ENCODE data around the gene ARHGEF3. TPM values are rescaled to one million over a fixed set of nuclear protein-coding genes. Genes with fewer than 3 reads are reported as not detected.

Gene ARHGEF3, protein sequence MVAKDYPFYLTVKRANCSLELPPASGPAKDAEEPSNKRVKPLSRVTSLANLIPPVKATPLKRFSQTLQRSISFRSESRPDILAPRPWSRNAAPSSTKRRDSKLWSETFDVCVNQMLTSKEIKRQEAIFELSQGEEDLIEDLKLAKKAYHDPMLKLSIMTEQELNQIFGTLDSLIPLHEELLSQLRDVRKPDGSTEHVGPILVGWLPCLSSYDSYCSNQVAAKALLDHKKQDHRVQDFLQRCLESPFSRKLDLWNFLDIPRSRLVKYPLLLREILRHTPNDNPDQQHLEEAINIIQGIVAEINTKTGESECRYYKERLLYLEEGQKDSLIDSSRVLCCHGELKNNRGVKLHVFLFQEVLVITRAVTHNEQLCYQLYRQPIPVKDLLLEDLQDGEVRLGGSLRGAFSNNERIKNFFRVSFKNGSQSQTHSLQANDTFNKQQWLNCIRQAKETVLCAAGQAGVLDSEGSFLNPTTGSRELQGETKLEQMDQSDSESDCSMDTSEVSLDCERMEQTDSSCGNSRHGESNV
- 44.5 TPM for total RNA-seq

DNA sequence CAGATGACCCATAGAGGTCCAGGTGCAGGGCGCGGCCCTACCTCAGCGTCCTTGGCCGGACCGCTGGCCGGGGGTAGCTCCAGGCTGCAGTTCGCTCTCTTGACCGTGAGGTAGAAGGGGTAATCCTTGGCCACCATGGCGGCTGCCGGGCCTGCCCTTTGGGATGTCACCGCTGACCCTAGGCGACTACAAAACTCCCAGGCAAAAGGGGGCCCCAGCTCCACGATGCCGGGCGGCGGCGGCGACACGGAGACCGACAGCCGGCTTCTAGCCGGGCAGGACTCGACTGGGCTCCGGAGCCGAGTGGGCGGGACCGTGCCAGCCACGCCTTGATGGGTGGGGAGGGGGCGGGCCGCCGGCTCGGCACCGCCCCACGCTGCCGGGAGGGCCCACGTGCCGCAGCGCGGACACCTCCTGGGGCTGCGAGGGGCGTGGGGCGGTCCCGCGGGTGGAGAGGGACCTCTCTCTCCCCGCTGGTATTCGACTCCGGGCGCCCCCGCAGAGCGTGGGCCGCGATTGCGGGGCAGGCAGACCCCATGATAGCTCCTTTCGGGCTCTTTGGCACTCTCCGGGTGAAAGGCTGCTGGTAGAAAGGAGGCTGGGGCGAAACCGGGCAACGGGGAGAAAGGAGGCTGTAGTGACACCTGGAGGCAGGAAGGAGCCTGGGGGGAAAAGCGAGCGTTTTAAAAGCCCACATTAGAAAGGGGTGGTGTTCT lies at the start of gene ARHGEF3:
Gene ARHGEF3, minus strand, starts transcription at position 288 of the 716 bp plus-strand sequence. Its CDS starts 151 bp downstream, at position 137.
- DNase-seq (ENCODE audit: low spot score): peak; percentile 87

DNA sequence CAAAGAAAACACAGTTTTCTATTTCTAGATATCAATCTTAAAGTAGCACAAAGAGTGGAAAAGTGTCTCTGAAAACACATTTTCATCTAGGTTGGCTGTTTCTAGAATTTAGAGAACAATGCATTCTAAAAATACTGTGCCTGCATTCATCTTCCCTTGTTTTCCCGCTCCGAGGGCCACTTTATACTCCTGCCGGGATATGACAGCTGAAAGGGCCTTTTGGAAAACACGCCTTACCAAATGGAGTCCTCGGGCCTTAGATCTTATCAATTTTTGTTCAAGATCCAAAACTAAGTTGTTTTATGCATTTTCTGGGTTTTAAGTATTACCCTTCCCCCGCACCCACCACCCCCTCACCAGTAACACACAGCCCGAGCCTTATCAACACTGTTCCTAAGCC lies 47.9 kb upstream of the ARHGEF3 start:
- no peak for DNase-seq (ENCODE audit: low spot score)

DNA sequence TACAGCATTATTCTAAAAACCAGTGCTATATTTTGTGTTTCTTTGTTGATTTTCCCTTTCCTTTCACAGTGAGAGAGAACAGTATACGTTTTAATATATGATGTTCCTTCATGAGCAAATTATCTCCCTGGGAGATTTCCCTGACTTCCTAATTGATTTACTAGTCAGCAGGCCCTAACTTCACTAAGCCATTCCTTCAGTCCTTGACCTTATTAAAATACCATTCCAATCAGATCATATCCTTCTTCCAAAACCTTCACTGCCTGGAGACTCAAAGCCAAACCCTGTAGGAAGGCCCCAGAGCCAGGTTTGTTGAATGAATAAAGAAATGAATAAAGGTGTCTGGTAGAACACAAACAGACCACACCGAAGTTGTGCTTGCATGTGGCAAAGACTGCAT lies 43.8 kb upstream of the ARHGEF3 start:
- DNase-seq (ENCODE audit: low spot score): no peak

GRCh38 chr3:56844536-56844935 lies 42.8 kb upstream of the ARHGEF3 start:
- DNase-seq (ENCODE audit: low spot score): no peak

GRCh38 chr3:56839784-56840715 lies 38.3 kb upstream of the ARHGEF3 start:
- DNase-seq (ENCODE audit: low spot score): no peak

- DNase-seq (ENCODE audit: low spot score): no peak
Observed at GRCh38 chr3:56838448-56838847, 36.7 kb upstream of the ARHGEF3 start.

DNA sequence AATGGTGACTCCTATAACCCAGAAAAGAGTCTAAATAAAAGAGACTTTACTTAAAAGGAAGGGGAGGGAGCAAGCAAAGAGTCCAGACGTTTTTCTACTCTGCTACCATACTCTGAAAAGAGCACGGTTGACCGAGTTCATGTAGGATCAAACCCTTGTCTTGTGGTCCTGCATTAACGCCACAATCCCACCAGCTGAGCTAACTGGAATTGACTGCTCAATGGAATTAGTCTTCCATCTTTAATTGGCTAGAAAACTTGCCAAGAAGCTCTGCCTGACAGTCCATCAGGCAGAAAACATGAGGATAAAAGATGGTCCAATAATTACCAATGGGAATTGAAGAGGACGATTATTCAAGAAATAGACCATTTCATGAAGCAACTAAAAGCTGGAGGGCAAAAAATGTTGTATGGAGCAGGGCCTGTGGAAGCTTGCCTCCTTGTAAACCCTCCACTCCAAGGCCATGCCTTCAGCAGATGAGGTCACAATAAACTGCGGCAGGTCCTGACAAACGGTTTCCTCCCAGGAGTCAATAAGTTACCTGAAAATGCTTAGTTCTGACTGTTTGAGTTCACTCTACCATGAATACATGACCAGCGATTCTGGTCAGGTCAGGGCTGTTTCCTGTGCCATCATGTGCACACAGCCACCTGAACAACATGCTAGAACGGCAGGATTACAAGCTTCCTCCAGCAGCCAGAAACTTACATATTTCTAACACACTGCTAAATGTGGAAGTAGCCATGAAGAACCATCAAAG lies 35.6 kb upstream of the ARHGEF3 start:
- no peak for DNase-seq (ENCODE audit: low spot score)

DNA sequence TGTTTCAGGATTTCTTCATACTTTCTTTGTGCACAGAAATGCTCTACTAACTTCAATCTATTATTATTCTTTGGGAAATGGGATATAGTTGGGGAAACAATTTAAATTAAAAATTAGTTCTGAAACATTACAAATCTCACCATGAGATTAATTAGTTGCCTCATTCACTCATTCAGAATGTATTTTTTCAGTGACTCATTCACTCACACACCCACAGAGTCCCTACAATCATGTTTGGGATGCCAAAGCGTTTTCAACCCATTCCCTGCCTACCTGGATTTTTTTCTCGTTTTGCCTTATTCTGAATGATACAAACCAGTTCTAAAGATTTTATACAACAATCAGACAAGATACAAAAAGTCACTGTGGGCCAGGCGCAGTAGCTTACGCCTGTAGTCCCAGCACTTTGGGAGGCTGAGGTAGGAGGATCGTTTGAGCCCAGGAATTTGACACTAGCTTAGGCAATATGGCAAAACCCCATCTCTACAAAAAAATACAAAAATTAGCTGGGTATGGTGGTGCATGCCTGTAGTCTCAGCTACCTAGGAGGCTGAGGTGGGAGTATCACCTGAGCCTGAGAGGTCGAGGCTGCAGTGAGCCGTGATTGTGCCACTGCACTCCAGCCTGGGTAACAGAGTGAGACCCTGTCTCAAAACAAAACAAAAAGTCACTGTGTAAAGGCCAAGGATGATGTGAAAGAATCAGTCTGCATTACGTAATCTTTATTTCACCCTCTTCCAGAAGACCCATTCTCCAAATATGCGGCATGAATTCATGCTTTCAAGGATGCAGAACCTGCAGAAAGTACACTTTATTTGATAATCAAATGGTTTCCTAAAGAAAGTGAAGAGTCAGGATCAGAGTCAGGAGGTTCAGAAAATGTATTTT lies 34.8 kb upstream of the ARHGEF3 start:
- no peak for DNase-seq (ENCODE audit: low spot score)

GRCh38 chr3:56835650-56836227 lies 34.0 kb upstream of the ARHGEF3 start:
- no peak for DNase-seq (ENCODE audit: low spot score)

DNA sequence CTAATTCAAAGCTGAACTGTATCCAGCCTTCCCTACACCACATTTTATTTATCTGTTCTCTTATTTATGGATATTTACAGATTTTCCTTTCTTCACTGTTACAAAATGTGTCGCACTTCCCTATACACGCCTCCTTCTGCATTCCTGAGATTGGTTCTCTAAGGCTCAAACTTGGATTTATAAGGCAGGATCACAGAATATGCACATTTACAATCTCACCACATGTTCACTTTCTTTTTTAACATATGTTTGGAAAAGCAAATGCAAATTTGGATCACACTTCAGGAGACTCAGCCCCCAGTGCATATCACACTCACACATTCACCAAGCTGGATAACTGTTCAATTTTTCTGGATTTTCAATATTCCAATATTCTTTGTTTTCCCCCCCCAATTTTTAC lies 31.8 kb upstream of the ARHGEF3 start:
- DNase-seq (ENCODE audit: low spot score): no peak

GRCh38 chr3:56833022-56833421 lies 31.3 kb upstream of the ARHGEF3 start:
- DNase-seq (ENCODE audit: low spot score): no peak

DNA sequence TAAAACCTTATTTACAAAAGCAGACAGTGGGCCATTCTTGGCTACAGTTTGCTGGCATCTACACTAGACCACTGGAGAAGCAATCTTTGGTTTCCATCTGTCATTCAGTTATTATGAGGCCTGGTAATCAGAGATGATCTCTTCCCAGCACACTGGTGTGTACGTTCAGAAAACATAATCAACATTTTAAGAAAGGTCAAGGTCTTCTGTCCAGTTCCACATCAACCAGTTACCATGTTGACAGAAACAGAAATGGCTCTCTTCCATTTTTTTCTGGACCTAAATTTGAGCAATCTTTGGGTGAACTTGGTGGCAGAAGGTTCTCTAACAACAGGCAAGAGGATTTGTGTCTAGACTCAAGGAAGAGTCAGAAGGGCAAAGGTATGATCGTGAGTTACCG lies 29.8 kb upstream of the ARHGEF3 start:
- DNase-seq (ENCODE audit: low spot score): no peak

GRCh38 chr3:56830884-56831283 lies 29.1 kb upstream of the ARHGEF3 start:
- no peak for DNase-seq (ENCODE audit: low spot score)

- DNase-seq (ENCODE audit: low spot score): no peak
Observed at GRCh38 chr3:56829533-56829932, 27.8 kb upstream of the ARHGEF3 start.

DNA sequence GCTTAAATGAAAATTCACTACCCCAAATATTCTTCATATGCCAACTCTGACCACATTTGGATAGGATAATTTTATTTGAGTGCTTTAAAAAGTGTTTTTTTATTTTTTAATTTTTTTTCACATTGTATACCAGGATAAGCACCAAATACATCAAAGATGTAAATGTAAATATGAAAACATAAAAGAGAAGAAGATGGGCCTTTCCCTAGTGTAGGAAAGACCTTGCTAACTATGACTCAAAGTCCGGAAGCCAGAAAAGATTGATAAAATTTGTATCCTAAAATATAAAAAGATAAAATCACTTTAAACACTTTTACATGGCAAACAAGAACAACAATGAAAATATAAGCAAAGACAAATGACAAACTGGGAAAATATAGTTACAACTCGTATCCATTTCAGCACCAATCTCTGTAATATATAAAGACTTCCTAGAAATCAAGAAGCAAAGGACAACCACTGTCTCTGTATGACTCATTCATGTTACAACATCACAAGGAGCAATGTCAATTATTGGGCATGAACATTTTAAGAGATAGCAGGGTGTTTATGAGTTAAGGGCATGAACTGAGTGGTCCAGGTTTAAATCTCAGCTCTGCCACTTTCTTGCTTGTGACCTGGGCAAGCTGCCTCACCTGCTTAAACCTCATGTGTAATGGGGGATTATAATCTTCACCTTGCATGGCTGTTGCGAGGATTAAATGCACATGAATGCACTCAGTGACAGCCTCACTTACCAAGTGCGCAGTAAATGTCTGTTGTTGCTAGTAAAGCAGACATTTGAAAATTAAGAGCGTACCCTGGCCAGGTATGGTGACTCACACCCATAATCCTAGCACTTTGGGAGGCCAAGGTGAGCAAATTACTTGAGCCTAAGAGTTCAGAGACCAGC lies 25.3 kb upstream of the ARHGEF3 start:
- DNase-seq (ENCODE audit: low spot score): no peak

- DNase-seq (ENCODE audit: low spot score): no peak
Observed at GRCh38 chr3:56825567-56826438, 24.1 kb upstream of the ARHGEF3 start.

DNA sequence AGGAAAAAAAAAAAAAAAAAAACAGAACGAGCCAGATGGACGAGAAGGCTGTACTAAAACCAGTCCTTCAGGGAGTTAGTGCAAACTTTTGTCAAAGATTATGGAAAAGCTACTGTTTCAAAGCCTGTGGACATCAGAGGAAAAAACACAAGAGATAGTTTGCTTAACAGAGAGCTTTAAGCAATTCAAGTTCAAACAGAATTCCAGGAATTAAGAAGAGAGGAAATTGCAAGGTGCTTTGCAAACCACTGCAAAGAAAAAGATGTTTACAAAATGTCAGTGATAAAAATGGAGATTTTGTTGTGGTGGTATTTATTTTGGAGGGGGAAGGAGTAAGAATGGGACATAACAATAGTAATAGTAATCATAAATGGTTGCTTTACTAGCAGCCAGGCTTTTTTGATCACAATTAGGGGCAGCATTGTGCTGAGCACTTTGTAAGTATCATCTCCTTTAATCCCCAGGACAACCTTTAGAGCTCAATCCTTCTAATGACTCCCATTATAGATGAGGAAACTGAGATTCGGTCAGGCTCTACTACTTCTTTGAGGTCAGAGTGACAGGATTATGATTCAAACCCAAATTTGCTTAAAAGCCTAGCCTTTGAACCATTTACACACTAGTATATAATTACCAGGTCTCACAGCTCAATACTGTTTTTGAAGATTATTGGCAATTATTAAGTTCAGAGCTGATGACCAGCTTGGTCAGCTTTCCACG lies 22.4 kb upstream of the ARHGEF3 start:
- no peak for DNase-seq (ENCODE audit: low spot score)

All from mucosa of gallbladder (tissue), 1 donor.